ENCODE results near the gene GATA5.
A peak's percentile ranks its signal among the peaks of the same experiment; 100 is the strongest.

The GATA5 gene

GRCh38 chr20:62511915-62512610, 36.3 kb upstream of the GATA5 start:
- intact Hi-C loops (cut with micrococcal nuclease): no loop called here
- Mint-ChIP-seq H3K27ac (no peak overlapping the region), H3K9me3 (no peaks in the 10 kb centered on the region), H3K4me3 (no peak overlapping the region), H3K36me3 (ENCODE audit: low read depth) (no peaks in the 10 kb centered on the region), H3K4me1 (ENCODE audit: low read depth) (no peaks in the 10 kb centered on the region), H3K27me3 (peaks cover 38% of the 10 kb centered on the region)

- Mint-ChIP-seq H3K27ac (no peak overlapping the region), H3K4me1 (ENCODE audit: low read depth) (no peaks in the 10 kb centered on the region)
Measured at GRCh38 chr20:62511300-62511914, 35.6 kb upstream of the GATA5 start.

GRCh38 chr20:62508641-62509051, 32.9 kb upstream of the GATA5 start:
- Mint-ChIP-seq H3K9me3 (no peaks in the 10 kb centered on the region), H3K36me3 (ENCODE audit: low read depth) (no peaks in the 10 kb centered on the region), H3K27me3 (peaks cover 25% of the 10 kb centered on the region), H3K4me1 (ENCODE audit: low read depth) (no peaks in the 10 kb centered on the region), H3K27ac (no peak overlapping the region), H3K4me3 (no peak overlapping the region)
- intact Hi-C loops (cut with micrococcal nuclease): no loop called here

More at GRCh38 chr20:62511300-62511914, 35.6 kb upstream of the GATA5 start:
- no peak overlapping the region for H3K4me3 Mint-ChIP-seq
- H3K9me3 Mint-ChIP-seq: no peaks in the 10 kb centered on the region
- intact Hi-C loops (cut with micrococcal nuclease): no loop called here
- H3K36me3 Mint-ChIP-seq (ENCODE audit: low read depth): no peaks in the 10 kb centered on the region
- peaks cover 34% of the 10 kb centered on the region for H3K27me3 Mint-ChIP-seq

- H3K27me3 Mint-ChIP-seq: peaks cover 21% of the 10 kb centered on the region
- H3K9me3 Mint-ChIP-seq: no peaks in the 10 kb centered on the region
- no peaks in the 10 kb centered on the region for H3K36me3 Mint-ChIP-seq (ENCODE audit: low read depth)
- no peaks in the 10 kb centered on the region for H3K4me1 Mint-ChIP-seq (ENCODE audit: low read depth)
- no peak overlapping the region for H3K4me3 Mint-ChIP-seq
- intact Hi-C loops (cut with micrococcal nuclease): no loop called here
- H3K27ac Mint-ChIP-seq: no peak overlapping the region
Measured at GRCh38 chr20:62507991-62508640, 32.3 kb upstream of the GATA5 start.

GRCh38 chr20:62507323-62507722, 31.5 kb upstream of the GATA5 start:
- H3K27ac Mint-ChIP-seq: no peak overlapping the region
- H3K4me1 Mint-ChIP-seq (ENCODE audit: low read depth): peaks cover 7% of the 10 kb centered on the region
- no peaks in the 10 kb centered on the region for H3K9me3 Mint-ChIP-seq
- peaks cover 14% of the 10 kb centered on the region for H3K27me3 Mint-ChIP-seq
- intact Hi-C loops (cut with micrococcal nuclease): no loop called here
- no peaks in the 10 kb centered on the region for H3K36me3 Mint-ChIP-seq (ENCODE audit: low read depth)
- no peak overlapping the region for H3K4me3 Mint-ChIP-seq

GRCh38 chr20:62506791-62507190, 31.0 kb upstream of the GATA5 start:
- Mint-ChIP-seq H3K27ac (no peak overlapping the region), H3K4me3 (no peak overlapping the region), H3K27me3 (peaks cover 8% of the 10 kb centered on the region), H3K36me3 (ENCODE audit: low read depth) (no peaks in the 10 kb centered on the region), H3K9me3 (no peaks in the 10 kb centered on the region), H3K4me1 (ENCODE audit: low read depth) (peaks cover 12% of the 10 kb centered on the region)
- intact Hi-C loops (cut with micrococcal nuclease): no loop called here

GRCh38 chr20:62506087-62506486, 30.3 kb upstream of the GATA5 start:
- H3K27me3 Mint-ChIP-seq: peaks cover 4% of the 10 kb centered on the region
- no peak overlapping the region for H3K4me3 Mint-ChIP-seq
- H3K36me3 Mint-ChIP-seq (ENCODE audit: low read depth): no peaks in the 10 kb centered on the region
- intact Hi-C loops (cut with micrococcal nuclease): no loop called here
- H3K9me3 Mint-ChIP-seq: no peaks in the 10 kb centered on the region
- peaks cover 19% of the 10 kb centered on the region for H3K4me1 Mint-ChIP-seq (ENCODE audit: low read depth)
- no peak overlapping the region for H3K27ac Mint-ChIP-seq

- no peak overlapping the region for H3K4me3 Mint-ChIP-seq
- no peaks in the 10 kb centered on the region for H3K36me3 Mint-ChIP-seq (ENCODE audit: low read depth)
- intact Hi-C loops (cut with micrococcal nuclease): no loop called here
- no peaks in the 10 kb centered on the region for H3K9me3 Mint-ChIP-seq
- peaks cover 25% of the 10 kb centered on the region for H3K4me1 Mint-ChIP-seq (ENCODE audit: low read depth)
- H3K27ac Mint-ChIP-seq: no peak overlapping the region
- peaks cover 2% of the 10 kb centered on the region for H3K27me3 Mint-ChIP-seq
Measured at GRCh38 chr20:62505337-62506045, 29.7 kb upstream of the GATA5 start.

- Mint-ChIP-seq H3K4me3 (no peak overlapping the region), H3K27me3 (peaks cover 5% of the 10 kb centered on the region), H3K4me1 (ENCODE audit: low read depth) (peaks cover 30% of the 10 kb centered on the region), H3K36me3 (ENCODE audit: low read depth) (no peaks in the 10 kb centered on the region), H3K9me3 (no peaks in the 10 kb centered on the region), H3K27ac (no peak overlapping the region)
- intact Hi-C loops (cut with micrococcal nuclease): loop anchor here (5.0 kb wide), 1 partner anchor 303 kb away; no protein-coding TSS in a partner anchor
Measured at GRCh38 chr20:62504323-62504722, 28.5 kb upstream of the GATA5 start.

- intact Hi-C loops (cut with micrococcal nuclease): loop anchor here (5.0 kb wide), 1 partner anchor 304 kb away; no protein-coding TSS in a partner anchor
Measured at GRCh38 chr20:62503401-62504178, 27.8 kb upstream of the GATA5 start.

GRCh38 chr20:62502496-62503095, 26.8 kb upstream of the GATA5 start:
- H3K36me3 Mint-ChIP-seq (ENCODE audit: low read depth): no peaks in the 10 kb centered on the region
- intact Hi-C loops (cut with micrococcal nuclease): loop anchor here (5.0 kb wide), 1 partner anchor 305 kb away; no protein-coding TSS in a partner anchor

More at GRCh38 chr20:62503401-62504178, 27.8 kb upstream of the GATA5 start:
- Mint-ChIP-seq H3K4me3 (no peak overlapping the region), H3K27ac (no peak overlapping the region), H3K4me1 (ENCODE audit: low read depth) (peaks cover 30% of the 10 kb centered on the region), H3K27me3 (peaks cover 5% of the 10 kb centered on the region), H3K9me3 (no peaks in the 10 kb centered on the region), H3K36me3 (ENCODE audit: low read depth) (no peaks in the 10 kb centered on the region)

GRCh38 chr20:62501801-62502495, 26.2 kb upstream of the GATA5 start:
- Mint-ChIP-seq H3K4me3 (no peak overlapping the region), H3K27me3 (peaks cover 8% of the 10 kb centered on the region), H3K9me3 (no peaks in the 10 kb centered on the region), H3K4me1 (ENCODE audit: low read depth) (peaks cover 30% of the 10 kb centered on the region), H3K27ac (peak overlapping the region; percentile 13), H3K36me3 (ENCODE audit: low read depth) (no peaks in the 10 kb centered on the region)
- intact Hi-C loops (cut with micrococcal nuclease): loop anchor here (2.0 to 5.0 kb wide), 2 partner anchors 115 to 305 kb away; no protein-coding TSS in a partner anchor

More at GRCh38 chr20:62502496-62503095, 26.8 kb upstream of the GATA5 start:
- Mint-ChIP-seq H3K27me3 (peaks cover 5% of the 10 kb centered on the region), H3K4me3 (no peak overlapping the region), H3K4me1 (ENCODE audit: low read depth) (peaks cover 30% of the 10 kb centered on the region), H3K9me3 (no peaks in the 10 kb centered on the region), H3K27ac (peak overlapping the region; percentile 13)
